ENCODE results near the gene TRIP13.

- TF ChIP-seq CTCF (IDR thresholded peaks at IDR 0.05) (no peak), POLR2A (IDR thresholded peaks at IDR 0.05) (no peak)
These were observed 16.8 kb upstream of the TRIP13 start for GRCh38 chr5:875931-876330.
